GM19463 (cell line): Measurements from ENCODE around the gene SDCCAG8.
A peak's percentile ranks its signal among the peaks of the same experiment; 100 is the strongest.

Experiments
- ATAC-seq: cut with Tn5 transposase; IDR thresholded peaks from one replicate; pipeline ENCODE4 v1.9.1; 2021; ENCODE audit warnings: mild to moderate bottlenecking, moderate library complexity; ENCODE audit not compliant: unreplicated experiment

SDCCAG8 gene

DNA sequence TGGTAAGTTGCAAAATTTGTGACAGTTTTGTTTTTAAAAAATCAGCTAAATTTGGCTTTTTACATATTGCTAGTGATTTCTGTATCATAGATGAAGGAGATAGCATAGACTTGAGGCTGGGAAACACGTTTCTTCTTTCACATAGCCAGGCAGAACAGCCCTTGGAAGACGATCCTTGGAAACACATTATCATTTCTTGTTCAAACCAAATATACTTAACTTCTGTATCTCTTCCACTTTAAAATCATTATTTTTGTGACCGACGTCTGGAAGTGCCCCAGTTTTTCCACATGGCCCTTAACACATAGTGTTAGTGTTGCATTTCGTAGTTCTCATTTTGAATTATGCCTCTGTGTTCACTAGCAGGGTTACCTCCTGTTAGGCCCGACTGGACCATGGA lies 193.5 kb downstream of the SDCCAG8 start:
- no peak for ATAC-seq

DNA sequence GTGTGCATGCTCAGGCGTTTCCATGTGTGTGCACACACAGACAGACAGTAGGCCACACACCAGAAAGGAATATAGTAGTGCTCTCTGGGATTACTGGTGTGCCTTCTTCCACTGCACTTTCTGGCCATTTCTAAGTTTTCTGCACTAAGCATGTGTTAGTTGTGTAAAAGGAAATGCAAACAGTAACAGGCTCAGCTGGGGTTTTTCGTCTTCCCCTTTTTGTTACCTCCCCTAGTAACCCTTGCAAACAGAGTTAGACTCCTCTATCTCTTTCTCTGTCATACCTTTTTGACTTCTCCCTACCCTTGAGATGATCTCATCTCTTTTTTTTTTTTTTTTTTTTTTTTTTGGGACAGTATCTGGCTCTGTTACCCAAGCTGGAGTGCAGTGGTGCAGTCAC lies 196.3 kb downstream of the SDCCAG8 start:
- no peak for ATAC-seq

DNA sequence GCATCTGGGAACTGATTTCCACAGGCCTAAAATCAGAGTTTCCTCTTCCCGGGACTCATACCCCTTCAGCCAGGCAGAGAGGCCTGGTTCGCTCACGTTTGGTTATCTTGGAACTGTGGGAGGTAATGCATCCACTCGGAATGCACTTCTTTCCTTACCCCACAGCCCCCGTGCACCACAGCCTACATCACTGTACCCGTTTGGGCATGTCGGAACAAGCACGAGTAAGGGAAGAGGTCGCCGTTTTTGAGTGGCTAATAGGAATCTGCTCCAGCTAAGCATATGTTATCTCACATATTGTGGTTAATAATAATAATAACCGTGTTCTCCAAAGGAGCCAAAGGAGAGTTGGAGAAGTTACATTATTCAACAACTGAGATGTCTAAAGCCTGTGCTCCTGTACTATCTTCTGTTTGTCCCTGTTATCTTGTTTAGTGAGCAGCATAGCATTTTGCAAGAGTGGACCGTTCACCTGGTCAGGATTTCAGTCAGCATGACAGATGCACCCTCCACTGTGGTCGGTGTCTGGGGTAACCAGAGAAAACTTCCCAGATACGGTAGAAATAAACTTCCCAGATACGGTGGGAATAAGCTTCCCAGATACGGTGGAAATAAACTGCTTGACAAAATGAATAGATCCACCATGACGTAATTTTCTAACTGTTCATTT lies 198.6 kb downstream of the SDCCAG8 start:
- ATAC-seq, result no peak

DNA sequence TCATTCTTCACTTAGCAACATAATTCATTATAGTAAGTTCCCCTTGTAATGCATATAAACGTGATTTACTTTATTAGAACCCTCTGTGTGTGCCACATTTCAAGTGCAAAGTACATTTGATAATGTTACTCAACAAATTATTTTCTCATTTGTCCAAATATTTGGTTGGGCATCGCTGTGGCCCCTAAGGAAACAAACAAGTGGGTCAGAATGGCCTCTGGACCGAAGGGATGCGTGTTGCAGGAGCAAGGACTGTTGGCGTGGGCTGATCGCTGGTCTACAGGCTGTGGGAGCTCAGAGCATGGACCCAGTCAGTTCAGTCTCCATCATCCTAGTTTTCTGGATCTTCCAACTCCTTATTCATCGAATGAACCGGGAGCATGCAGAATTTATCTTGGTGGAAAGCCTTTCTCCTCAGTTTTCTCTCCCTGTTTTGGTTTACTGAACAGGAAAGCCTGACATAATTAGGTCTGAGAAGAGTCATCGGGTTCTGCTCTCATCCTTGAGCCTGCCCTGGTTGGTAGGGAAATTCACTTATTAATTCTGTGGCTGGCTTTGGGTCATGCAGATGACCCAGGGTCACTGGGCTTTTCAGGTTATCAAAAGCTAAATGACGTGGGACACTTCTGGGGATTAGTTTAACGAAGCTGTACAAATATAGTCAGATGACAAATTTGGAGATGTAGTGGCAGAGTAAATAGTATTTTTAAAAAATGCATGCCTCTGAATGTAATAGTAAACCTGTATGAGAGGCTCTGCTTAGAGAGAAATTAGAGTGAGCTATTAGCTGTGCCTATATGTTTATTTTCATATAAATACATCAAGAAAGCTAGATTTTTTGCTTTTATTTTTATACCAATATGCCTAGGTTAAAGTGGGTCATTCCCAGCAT lies 200.2 kb downstream of the SDCCAG8 start:
- ATAC-seq, result no peak

DNA sequence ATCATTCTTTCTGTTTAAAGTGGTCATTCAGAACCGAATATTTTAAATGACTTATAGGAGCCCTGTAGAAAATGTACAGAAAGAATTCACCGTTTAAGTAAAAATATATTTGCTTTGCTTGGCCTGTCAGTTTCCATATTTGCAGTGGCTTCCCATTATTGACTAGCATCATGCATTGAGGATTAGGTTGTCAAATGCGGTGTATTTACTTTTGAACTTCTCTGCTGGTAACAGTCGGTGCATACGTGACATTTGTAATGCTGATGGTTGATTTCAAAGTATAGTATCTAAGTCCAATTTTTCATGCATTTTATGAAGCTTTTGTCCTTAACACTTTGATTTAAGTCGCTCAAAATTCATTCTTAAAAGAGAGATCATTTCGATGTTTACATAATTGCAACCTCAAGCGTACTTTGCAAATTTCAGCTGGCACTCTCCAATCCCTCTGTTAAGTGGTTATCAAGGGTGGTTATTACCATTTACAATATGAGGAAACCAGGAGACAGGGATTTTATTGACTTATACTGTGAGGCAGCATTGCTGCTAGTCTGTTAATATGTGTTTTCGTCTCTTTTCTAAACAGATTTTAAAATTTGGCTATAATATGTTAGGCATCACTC lies 201.6 kb downstream of the SDCCAG8 start:
- ATAC-seq, result no peak

DNA sequence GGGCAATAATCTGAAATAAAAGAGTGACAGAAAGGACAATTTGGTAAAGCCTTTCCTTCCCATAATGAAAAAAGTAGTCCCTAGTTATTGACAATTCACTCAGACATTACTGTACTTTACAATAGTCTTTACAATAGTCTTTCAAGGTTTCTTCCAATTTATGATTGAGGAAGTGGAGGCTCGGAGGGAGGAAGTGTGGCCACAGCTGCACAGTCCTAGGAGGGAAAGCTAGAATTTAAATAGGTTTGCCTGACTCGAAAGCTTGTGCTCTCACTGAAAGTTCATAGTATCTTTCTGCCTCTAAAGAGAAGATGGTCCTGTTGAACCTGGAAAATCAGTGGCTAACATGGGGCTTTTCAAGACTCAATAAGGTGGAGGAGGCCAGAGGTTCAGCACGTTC lies 203.2 kb downstream of the SDCCAG8 start:
- no peak for ATAC-seq

GRCh38 chr1:243461700-243462099 lies 205.9 kb downstream of the SDCCAG8 start:
- no peak for ATAC-seq

- no peak for ATAC-seq
Measured at GRCh38 chr1:243462929-243463697, 207.3 kb downstream of the SDCCAG8 start.

DNA sequence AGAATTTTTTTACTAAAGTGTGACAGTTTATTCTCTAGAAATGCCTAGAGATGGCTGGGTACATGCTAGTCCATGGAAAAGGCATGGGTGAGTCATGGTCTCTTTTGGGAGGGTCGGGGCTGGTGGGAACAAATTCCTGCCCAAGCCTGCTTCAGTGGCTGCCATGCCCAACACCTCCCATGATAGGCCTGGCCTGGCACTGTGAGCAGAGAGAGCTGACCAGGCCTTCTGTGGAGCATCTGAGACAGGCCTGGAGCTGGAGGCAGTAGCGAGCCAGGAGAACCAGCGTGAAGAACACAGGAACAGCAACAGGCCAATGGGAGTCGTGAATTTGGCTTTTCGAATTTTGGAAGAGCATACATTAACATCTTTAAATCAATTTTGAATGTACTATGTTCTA lies 209.2 kb downstream of the SDCCAG8 start:
- ATAC-seq, result no peak

DNA sequence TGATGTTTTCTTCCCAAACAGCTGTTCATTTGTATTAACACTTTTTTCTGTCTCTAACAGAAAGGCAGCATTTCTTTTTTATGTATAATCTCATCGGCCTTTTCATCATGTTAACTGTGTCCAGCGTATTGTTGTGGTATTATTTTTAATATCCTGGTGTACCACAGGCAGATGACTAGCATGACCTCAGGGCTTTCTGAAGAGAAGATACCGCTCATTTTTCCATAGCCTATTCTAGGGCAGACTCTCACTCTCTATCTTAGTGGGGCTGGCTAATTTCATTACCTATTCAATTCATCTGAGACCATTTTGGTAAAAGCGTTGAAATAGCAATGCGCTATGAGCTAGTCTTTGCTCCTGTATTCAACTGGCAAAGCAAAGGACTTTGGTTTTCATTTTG lies 209.9 kb downstream of the SDCCAG8 start:
- ATAC-seq, result no peak

DNA sequence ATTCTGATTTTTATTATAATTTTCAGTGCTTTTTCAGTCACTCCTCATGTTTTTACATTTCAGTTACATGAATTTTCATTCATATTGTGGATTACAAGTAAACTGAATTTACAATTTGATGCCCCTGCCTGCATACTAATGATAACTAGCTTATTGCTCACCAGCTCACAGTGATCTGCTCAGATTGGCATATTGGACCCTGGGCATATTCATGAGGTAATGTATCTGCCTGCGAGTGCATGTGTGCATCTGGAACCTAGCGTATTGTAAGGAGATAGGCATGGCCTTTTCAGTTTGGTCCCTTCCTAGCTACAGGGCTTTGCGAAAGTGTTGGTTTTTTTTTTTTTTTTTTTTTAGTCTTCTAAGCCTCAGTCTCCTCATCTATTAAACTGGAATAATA lies 213.7 kb downstream of the SDCCAG8 start:
- ATAC-seq, result no peak

DNA sequence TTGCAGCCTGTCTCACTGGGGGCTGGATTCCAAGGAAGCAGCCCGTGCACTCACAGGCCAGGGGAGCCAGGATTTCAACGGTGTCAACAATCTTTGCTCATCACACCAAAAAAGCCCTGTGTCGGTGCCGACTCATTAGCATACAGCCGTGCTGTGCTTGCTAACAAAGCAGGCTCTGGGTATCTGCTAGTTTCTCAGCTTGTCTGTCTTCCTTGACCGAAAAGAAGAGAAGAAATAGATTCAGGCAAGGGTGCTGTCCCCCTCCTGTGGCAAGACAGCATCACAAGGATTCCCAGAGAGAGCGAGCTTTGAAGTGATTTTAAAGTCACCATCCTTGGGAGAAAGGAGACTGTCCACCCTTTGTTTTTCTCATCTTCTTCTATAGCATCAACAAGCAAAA lies 214.7 kb downstream of the SDCCAG8 start:
- ATAC-seq, result no peak

GRCh38 chr1:243471026-243471685 lies 215.3 kb downstream of the SDCCAG8 start:
- no peak for ATAC-seq

DNA sequence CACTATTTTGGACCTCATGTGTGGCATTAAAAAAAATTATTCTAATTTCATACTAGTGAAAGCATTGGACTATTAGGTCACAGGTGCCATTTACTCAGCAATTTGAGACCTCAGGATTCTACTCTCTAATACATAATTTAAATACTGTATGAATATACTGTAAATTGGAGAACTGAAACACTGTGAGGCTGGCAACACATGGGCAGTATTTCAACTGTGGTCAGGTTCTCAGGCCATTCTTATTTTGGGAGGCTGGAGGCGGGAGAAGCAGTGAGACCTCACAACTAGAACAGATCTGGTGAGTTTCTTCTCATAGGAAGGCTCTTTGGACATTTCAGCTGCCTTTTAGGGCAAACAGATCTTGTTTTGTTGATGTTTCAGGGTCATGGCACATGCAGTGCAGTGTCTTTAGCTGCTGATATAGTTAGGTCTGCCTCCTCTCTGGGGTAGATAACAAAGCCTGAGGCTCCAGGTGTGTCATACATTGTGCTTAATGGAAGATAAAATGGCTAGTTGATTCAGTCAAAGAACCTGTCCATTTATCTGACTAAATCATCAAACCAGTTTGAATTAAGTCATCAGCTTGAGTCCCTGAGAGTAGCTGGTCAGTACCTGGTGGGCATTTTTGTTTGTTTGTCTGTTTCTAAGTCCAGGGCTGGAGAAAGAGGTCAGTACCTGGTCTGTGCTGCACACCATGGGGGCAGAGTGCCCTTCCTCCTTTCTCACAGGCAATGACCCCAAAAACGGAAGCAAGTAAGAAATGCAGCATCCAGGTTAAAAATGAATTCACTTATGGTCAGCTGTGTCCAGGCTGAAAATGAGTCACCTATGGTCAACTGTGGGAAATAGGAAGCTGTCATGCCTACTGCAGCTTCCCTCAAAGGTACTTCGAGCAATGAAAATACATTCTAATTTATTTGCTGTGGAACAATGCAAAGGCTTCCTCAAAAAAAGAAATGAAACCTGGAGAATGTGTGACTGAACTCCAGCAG lies 216.2 kb downstream of the SDCCAG8 start:
- ATAC-seq, result peak; percentile 72

DNA sequence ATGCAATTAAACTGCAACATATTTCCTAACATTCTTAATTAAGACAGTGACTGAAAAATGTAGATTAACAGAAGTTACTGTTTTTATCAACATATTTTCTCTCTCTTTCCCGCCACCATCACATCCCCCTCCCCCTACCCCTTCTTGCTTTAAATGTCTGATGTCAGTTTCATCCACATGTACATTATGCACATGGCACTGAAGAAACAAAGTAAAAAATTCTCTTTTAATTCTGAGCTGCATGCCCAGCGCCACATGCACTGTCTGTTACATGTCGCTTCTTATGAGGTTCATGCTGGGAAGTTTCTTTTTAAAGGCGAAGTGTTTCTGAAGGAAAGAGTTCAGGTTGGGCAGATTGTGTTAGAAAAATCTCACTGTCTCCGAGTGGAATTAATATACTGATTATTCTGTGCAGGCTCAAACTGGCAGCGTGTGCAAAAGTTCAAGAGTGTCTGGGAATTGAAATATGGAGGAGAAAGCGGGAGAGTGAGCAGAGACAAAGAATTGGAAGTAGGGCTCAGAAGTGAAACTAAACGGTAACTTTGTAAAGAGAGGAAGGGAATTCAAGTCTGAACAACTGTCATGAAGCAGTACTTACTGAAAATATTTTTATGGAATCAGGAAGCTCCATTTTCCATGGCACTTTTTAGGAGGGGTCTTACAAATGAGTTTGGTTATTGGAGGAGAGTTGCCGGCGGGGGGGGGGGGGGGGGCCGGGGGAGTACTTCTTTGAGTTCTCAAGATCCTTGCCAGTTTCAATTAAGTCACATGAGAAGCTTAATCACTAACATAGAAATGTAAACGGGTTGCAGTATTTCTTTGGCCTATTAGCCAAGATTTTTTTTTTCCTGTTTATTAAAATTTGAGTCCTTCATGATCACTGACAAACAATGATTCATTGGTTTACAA lies 217.6 kb downstream of the SDCCAG8 start:
- no peak for ATAC-seq

- ATAC-seq, result no peak
Measured at GRCh38 chr1:243474136-243474881, 218.5 kb downstream of the SDCCAG8 start.

GRCh38 chr1:243474906-243475305 lies 219.1 kb downstream of the SDCCAG8 start:
- no peak for ATAC-seq

DNA sequence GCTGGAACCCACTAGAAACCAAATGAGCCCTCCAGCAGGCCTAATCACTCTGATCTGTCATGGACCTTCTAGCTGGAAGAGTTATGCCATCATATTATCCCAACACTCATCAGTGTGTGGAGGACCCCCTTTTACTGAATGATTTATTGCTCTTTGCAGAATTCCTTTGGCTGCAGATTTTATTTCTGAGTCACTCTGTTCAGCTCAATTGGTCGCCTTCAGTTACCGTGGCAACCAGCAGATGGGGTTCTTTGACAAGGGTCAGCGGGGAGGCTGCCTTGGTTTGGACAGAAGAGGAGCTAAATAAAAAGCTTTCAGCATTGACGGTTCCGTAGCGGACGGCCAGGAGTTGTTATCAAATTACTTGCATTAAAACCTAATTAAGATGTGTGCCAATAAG lies 220.1 kb downstream of the SDCCAG8 start:
- ATAC-seq, result no peak
